SK-N-SH (cell line): Measurements from ENCODE around the gene NTSR1.

Experiments
- CHD2 ChIP-seq: fragments of 150-350 bp; IDR thresholded peaks from 2 replicates; pipeline ENCODE4 v1.6.1; 2018; ENCODE audit warnings: low read length; ENCODE audit not compliant: partially characterized antibody
- CTCF ChIP-seq: fragments of 200-600 bp; sonication (generic); IDR thresholded peaks from 2 replicates; pipeline ENCODE4 v1.6.1; 2017; ENCODE audit warnings: antibody characterized with exemption, mild to moderate bottlenecking, moderate library complexity
- EP300 ChIP-seq, 2 experiments: IDR thresholded peaks; 2 replicates each; pipeline versions ENCODE4 v1.4.0 to v1.6.1; 2012; ENCODE audit warnings: borderline replicate concordance in 1 of 2, low read depth in 1 of 2, low read length in 1 of 2
- EZH2phosphoT487 ChIP-seq: fragments of 200-600 bp; sonication (generic); IDR thresholded peaks from 2 replicates; pipeline ENCODE4 v1.6.1; 2017; ENCODE audit warnings: low read depth, mixed run types, mild to moderate bottlenecking, antibody characterized with exemption, moderate library complexity, borderline replicate concordance
- FOXM1 ChIP-seq: IDR thresholded peaks from 2 replicates; pipeline ENCODE4 v1.4.0; 2012; ENCODE audit warnings: low read depth, mild to moderate bottlenecking
- GABPA ChIP-seq: IDR thresholded peaks from 2 replicates; pipeline ENCODE4 v1.4.0; 2012; ENCODE audit warnings: low read depth, mild to moderate bottlenecking
- MEF2A ChIP-seq: IDR thresholded peaks from 2 replicates; pipeline ENCODE4 v1.4.0; 2012; ENCODE audit warnings: low read depth, borderline replicate concordance
- POLR2AphosphoS5 ChIP-seq: IDR thresholded peaks from 2 replicates; pipeline ENCODE4 v1.6.1; 2012; ENCODE audit warnings: low read depth, low read length
- RCOR1 ChIP-seq: fragments of 150-350 bp; IDR thresholded peaks from 2 replicates; pipeline ENCODE4 v1.6.1; 2017; ENCODE audit warnings: antibody characterized with exemption, low read length
- SMC3 ChIP-seq: IDR thresholded peaks from 2 replicates; pipeline ENCODE4 v1.6.1; 2012; ENCODE audit warnings: low read depth, low read length, improper control_type of control experiment
- TEAD4 ChIP-seq: IDR thresholded peaks from 2 replicates; pipeline ENCODE4 v1.4.0; 2012; ENCODE audit warnings: mild to moderate bottlenecking, borderline replicate concordance; ENCODE audit not compliant: insufficient read depth
- ZBTB33 ChIP-seq: IDR thresholded peaks from 2 replicates; pipeline ENCODE4 v1.4.0; 2012; ENCODE audit warnings: low read depth, borderline replicate concordance

- TF ChIP-seq EP300 (IDR thresholded peaks at IDR 0.05; ENCODE audit: borderline replicate concordance in 1 of 2, low read depth in 1 of 2, low read length in 1 of 2) (no peak), CTCF (no peak), RCOR1 (no peak), ZBTB33 (no peak), SMC3 (no peak), EZH2phosphoT487 (no peak), FOXM1 (no peak), POLR2AphosphoS5 (no peak), TEAD4 (no peak), CHD2 (no peak), GABPA (no peak), MEF2A (no peak)
These were observed 93.5 kb downstream of the NTSR1 start for GRCh38 chr20:62802026-62802712.
